Measurements from ENCODE around the gene ZNHIT1.
A peak's percentile ranks its signal among the peaks of the same experiment; 100 is the strongest.

DNA sequence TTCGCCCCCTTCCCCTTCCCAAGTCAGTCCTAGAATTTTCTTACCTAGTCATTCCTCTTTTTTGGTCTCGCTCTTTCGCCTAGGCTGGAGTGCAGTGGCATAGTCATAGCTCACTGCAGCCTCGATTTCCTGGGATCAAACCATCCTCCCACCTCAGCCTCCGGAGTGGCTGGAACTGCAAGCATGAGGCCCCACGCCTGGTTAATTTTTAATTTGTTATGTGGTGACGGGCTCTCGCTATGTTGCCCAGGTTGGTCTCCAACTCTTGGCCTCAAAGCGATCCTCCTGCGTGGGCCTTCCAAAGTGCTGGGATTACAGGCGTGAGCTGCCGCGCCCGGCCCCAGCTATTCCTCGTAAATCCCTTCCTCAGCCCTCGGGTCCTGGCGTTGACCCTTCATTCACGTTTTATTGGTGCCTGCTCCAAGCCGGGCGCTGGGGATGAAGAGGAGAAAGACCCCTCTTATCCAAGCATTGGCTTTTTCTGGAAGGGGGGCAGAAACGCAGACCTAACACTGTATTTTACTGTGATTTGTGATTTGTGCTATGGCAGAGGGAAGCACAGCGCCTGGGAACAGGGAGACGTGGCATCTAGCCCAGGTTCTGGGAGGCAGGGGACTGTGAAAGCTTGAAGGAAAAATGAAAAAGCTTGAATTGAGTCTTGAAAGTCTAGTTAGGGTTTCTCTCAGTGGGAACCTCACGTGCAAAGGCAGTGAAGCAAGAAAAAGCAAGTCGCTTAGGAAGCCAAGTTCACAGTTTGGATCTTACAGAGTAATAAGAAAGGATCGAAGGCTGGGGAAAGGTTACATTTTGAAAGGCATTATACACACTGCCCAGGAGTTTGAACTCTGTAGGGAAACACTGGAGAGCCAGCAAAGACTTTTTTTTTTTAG lies 516 bp downstream of the ZNHIT1 start:
- TF ChIP-seq POLR2A (IDR thresholded peaks at IDR 0.05; ENCODE audit: control extremely low read depth in 1 of 2, low read depth in 2 of 2, low read length in 2 of 2): 0 out of 3 replicates have a peak, but pooled peaks of 1 of the 2 experiments have one; percentile 1
- no peak for TF ChIP-seq GABPA (IDR thresholded peaks at IDR 0.05; ENCODE audit: borderline replicate concordance, insufficient read depth, low read length)
- no peak for TF ChIP-seq EP300 (IDR thresholded peaks at IDR 0.05; ENCODE audit: borderline replicate concordance in 1 of 2, low read depth in 2 of 2, low read length in 2 of 2)
- TF ChIP-seq, protein P1, sequence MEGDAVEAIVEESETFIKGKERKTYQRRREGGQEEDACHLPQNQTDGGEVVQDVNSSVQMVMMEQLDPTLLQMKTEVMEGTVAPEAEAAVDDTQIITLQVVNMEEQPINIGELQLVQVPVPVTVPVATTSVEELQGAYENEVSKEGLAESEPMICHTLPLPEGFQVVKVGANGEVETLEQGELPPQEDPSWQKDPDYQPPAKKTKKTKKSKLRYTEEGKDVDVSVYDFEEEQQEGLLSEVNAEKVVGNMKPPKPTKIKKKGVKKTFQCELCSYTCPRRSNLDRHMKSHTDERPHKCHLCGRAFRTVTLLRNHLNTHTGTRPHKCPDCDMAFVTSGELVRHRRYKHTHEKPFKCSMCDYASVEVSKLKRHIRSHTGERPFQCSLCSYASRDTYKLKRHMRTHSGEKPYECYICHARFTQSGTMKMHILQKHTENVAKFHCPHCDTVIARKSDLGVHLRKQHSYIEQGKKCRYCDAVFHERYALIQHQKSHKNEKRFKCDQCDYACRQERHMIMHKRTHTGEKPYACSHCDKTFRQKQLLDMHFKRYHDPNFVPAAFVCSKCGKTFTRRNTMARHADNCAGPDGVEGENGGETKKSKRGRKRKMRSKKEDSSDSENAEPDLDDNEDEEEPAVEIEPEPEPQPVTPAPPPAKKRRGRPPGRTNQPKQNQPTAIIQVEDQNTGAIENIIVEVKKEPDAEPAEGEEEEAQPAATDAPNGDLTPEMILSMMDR (IDR thresholded peaks at IDR 0.05; ENCODE audit: control extremely low read depth in 1 of 3, insufficient read depth in 1 of 3, low read depth in 1 of 3, low read length in 3 of 3): no peak
- no peak for TF ChIP-seq RFX5 (IDR thresholded peaks at IDR 0.05; ENCODE audit: borderline replicate concordance, low read depth, low read length)
- no peak for TF ChIP-seq EGR1 (IDR thresholded peaks at IDR 0.05; ENCODE audit: borderline replicate concordance, low read depth, low read length)
- TF ChIP-seq RXRA (IDR thresholded peaks at IDR 0.05; ENCODE audit: insufficient read depth, low read depth, low read length): no peak
- TF ChIP-seq, protein P2, sequence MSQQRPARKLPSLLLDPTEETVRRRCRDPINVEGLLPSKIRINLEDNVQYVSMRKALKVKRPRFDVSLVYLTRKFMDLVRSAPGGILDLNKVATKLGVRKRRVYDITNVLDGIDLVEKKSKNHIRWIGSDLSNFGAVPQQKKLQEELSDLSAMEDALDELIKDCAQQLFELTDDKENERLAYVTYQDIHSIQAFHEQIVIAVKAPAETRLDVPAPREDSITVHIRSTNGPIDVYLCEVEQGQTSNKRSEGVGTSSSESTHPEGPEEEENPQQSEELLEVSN (IDR thresholded peaks at IDR 0.05): no peak
